GM19328 (cell line): ENCODE measurements around the gene ACTR5.
A peak's percentile ranks its signal among the peaks of the same experiment; 100 is the strongest.

Source experiments
- ATAC-seq: cut with Tn5 transposase; IDR thresholded peaks from one replicate; pipeline ENCODE4 v1.9.1; 2021; ENCODE audit warnings: mild to moderate bottlenecking, moderate library complexity; ENCODE audit not compliant: unreplicated experiment

ACTR5 gene

GRCh38 chr20:38748097-38748860 is at the start of gene ACTR5:
TSS of gene ACTR5 (plus strand) at chr20:38748460. CDS start at chr20:38748479, 19 bp downstream.
- peak; percentile 91 for ATAC-seq

GRCh38 chr20:38698541-38698940 is 49.7 kb upstream of the ACTR5 start:
- no peak for ATAC-seq

GRCh38 chr20:38700141-38700540 is 48.1 kb upstream of the ACTR5 start:
- ATAC-seq: no peak

GRCh38 chr20:38700926-38701325 is 47.3 kb upstream of the ACTR5 start:
- no peak for ATAC-seq

DNA sequence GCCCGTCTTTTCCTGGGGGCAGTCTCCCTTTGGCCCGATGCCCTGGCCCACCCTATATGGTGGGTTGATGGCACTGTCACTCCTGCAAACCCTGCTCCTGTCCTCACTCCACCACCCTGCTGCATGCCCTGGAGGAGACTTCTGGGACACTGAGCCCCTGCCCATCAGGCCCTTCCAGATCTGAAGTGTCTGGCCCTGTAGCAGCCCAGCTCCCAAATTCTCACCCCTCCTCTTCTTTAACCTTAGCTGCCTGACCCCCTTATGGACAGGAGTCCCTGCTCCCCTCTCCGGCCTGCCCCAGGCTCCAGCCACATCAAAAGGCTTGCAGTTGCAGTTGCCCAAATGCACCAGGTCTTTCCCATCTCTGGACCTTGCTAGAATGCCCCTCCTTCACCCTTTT is 44.7 kb upstream of the ACTR5 start:
- ATAC-seq: no peak

GRCh38 chr20:38704136-38704535 is 44.1 kb upstream of the ACTR5 start:
- ATAC-seq: no peak

GRCh38 chr20:38706509-38706908 is 41.8 kb upstream of the ACTR5 start:
- no peak for ATAC-seq

DNA sequence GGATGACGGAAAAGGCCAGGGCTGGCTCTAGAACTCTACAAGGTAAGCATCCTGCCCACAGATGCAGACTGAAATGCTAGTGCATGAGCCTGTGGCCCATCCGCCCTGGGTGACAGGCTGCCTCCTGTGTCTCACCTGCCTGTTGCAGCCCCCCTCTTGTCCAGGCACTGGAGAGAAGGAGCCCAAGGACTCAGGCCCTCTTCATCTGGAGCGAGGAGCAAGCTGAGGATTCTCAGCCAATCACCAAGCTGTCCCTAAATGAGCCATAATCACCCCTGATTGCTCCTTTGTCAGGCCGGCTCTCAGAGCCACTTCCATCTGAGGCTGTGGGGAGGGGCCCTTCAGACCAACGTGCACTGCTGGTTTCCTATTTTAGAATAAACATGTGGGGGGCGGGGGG is 34.0 kb upstream of the ACTR5 start:
- no peak for ATAC-seq

- no peak for ATAC-seq
These were observed 32.6 kb upstream of the ACTR5 start for GRCh38 chr20:38715646-38716045.

GRCh38 chr20:38722683-38723016 is 25.6 kb upstream of the ACTR5 start:
- ATAC-seq: no peak

GRCh38 chr20:38723017-38723847 is 25.0 kb upstream of the ACTR5 start:
- no peak for ATAC-seq

GRCh38 chr20:38723848-38724625 is 24.2 kb upstream of the ACTR5 start, which contains the start of gene SLC32A1:
TSS of gene SLC32A1 (plus strand) at chr20:38724486. CDS start at chr20:38724725, 239 bp downstream.
- ATAC-seq: no peak

DNA sequence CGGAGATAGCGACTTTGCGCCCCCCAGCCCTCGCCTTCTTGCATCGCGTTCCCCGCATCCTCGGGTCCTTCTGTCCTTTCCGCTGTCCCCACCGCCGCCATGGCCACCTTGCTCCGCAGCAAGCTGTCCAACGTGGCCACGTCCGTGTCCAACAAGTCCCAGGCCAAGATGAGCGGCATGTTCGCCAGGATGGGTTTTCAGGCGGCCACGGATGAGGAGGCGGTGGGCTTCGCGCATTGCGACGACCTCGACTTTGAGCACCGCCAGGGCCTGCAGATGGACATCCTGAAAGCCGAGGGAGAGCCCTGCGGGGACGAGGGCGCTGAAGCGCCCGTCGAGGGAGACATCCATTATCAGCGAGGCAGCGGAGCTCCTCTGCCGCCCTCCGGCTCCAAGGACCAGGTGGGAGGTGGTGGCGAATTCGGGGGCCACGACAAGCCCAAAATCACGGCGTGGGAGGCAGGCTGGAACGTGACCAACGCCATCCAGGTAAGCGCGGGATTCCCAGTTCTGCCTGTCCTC is 23.6 kb upstream of the ACTR5 start:
- ATAC-seq: no peak

DNA sequence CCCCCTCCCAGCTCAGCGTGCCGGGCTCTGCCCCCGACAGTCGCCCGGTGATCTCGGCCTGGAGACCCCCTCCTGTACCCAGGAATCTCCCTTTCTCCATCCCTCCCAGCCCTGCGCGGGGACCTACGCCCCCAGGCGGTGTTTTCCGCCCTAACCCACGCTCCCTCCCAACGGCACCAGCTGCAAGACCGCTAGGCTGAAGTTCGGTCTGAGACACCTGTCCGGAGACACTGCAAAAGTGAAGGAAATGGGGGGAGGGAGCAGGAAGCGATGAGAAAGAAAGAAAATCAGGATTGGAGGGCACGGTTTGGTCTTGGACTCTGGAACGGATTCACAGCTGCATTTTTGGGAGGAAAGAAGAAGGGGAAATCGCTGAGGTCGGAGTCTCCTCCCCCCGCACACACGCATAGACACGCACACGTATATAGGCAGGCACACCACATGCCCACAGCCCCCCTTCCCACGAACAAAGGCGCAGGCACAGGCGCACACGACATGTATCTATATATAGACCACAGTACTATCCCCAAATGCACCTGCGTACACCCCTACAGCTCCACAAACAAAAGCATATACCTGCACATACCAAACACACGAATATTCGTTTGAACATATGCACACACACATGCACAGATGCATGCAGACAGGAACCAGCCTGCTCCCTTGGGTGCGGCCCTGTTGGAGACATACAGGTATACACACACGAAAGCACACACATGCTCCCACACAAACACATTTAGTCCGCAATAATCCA is 22.9 kb upstream of the ACTR5 start:
- ATAC-seq: no peak

GRCh38 chr20:38725931-38726803 is 22.1 kb upstream of the ACTR5 start:
- no peak for ATAC-seq

DNA sequence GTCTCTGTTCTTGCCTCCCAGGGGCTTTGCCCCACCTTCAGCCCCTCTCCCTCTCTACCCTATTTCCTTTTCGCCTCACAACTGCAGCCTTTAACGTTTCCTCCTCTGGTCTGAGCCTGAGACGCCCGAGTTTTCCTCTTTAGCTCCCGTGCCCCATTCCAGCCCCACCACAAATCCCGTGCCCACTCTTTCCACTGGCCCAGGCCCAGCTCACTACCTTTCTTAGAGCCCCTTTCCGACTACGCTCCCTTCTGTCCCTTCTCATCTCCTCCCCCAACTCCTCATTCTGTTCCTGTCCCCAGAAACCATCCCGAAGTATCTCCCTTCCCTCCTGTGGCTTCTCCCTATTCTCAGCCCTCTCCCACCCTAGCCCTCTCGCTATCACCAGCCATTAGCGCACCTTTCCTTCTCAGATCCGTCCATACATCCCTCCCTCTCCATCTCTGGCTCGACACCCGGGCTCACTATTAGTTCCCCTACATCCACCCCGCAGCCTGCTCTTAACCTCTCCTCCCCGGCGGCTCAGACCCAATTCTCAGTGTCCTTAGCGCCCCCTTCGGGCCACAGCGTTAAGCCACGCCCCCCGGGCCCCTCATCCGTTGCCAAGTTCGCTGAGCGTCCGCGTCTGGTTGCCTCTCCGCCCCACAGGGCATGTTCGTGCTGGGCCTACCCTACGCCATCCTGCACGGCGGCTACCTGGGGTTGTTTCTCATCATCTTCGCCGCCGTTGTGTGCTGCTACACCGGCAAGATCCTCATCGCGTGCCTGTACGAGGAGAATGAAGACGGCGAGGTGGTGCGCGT is 21.3 kb upstream of the ACTR5 start:
- ATAC-seq: no peak

GRCh38 chr20:38727607-38728190 is 20.6 kb upstream of the ACTR5 start:
- no peak for ATAC-seq

GRCh38 chr20:38728191-38728781 is 20.0 kb upstream of the ACTR5 start:
- no peak for ATAC-seq
